CD1c-positive myeloid dendritic cell (primary cell): ENCODE results near the gene GALNT6.
"Not testable (repeated sequence)": the region's sequence is repeated elsewhere in the genome, so short reads cannot be mapped to it uniquely, and the experiment has no call there.

Experiments used
- DNase-seq: peaks from one replicate; pipeline ENCODE4 v3.0.0-alpha.2; 2016; ENCODE audit errors: extremely low spot score

The GALNT6 gene

DNA sequence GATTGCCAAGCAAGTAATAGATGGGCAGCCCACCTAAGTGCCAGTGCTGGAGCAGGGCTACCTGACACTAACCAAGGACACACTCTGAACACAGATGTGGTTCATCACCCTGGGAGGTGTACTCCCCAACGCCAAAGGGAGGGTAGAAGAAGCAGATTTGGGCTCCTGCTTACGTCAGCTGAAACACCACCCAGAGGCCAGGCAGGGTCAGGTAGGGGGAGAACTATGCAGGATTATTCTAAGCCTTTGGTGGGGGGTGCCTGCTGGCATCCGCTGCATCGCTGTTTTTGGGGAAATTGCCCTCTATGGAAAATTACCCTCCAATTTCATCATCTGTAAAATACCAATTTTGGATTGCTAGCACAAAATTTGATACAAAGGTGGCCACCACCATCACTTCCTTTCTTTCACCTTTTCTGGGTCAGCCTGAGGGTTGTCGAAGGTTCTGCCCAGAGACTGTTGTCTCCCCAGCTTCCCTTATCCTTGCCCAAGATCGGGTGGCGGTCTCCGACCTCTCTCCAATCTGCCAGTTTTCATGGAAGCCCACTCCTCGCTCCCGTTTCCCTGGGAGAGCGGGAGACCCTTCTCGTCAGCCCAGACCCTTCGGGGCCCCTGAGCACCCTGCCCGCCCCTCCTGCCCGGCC is 67.8 kb downstream of the GALNT6 start:
- DNase-seq: peak; percentile 29

DNA sequence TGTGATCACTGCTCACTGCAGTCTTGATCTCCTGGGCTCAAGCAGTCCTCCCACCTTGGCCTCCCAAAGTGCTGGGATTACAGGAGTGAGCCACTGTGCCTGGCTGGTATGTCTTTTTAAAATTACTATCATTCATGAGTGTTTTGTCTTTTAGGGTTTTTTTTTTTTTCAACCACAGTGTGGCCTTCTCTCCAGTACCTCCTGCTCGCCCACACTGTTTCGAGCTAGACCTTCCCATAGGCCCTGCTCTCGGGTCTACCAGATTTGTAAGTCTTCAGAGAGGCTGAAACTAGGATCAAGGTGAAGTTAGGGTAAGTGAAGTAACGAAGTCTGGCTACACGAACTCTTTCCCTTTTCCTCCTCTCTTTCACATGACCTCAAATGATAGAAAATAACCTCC is 68.8 kb downstream of the GALNT6 start:
- peak; percentile 40 for DNase-seq

DNA sequence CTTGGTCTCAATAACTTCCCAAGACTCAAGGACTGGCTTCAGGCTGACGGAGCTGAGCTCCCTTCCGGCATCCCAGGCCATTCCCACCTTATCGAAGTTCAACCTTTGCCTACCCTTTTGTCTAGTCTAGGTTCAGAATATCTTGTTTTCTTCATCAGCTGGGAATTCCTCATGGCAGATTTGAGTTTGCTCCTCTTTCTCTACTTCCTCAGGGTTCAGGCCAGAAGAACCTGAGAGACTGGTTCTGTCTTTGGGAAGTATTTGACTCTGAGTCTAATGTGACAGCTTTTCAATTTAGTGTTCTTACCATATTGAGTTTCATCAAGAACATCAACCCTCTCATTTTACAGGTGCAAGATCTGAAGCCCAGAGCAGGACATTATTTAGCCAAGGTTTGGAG is 69.3 kb downstream of the GALNT6 start:
- DNase-seq: no peak

DNA sequence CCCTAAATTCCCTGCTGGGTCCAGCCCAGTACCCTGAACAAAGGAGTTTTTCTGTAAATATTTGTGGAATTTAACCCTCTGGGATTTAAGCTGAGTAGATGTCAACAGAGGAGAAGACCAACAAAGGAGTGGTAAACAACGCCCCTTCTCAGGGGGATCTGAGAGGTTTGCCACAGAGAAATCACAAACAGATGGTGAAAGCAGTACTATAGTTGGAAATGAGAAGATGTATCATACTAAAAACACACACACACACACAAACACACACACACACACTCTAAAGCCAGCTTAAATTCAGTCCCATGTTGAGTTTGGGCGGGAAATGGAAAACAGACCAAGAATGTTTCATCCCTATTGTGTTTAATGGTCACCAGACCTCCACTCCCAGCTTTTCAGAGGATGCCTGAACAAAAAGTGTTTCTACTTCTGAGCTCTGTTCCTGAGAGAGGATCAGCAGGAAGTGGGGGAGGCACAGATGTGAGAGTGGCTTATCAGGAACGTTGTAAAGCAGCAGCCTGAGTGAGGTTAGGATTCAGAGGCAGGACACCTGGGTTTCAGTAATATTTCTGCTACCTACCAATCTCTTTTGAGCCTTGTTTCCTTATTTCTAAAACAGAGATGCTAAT is 70.4 kb downstream of the GALNT6 start:
- DNase-seq: no peak

DNA sequence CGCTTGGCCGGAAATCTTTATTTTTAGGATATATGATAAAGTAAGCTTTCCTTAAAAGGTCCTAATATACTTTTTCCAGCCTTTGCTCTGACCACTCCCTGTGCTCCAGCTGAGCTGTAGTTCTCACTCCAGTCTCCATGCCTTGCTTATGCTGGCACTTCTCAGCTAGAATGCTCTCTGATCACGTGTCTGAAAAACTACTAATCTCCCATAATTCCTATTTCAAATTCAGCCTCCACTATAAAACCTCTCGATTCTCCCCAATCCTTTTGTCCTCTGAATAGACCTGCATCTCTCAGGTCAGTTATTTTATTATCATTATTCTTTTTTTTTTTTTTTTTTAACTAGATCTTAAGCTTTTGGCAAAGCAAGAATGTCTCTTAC is 70.9 kb downstream of the GALNT6 start:
- DNase-seq: no peak

DNA sequence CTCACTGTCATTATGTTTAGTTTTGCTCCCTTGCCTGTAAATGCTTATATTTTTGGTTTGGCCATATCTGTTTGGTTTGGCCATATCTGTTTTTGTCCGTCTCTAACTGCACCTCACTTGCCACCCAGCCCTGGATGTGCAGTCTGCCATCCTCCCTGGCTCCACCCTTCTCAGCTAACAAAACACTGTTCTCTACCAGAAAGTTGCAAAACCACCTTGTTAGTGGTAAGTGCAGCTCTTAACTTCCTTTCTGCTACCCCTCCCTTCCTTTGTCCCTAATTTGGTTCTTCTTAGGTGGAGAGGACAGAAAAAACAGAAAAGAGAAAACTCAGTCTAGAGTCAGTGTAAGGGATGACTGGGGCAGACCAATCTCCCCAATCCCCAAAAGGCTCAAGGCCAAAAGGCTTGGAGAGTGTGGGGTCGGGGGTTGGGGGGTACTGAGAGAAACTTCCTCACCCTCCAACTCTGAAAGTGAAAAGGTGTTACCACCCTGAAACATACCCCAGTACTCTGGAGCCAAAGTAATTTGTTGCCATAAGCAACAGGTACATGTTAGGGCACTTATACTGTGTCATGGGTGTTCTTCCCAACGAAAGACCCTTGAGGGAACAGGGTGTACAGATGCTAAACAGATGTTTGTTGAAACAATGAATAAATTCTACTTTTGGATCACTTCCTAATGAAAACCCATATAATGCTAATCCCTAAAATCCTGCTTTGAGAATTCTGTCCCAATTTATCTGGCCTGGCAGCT is 72.2 kb downstream of the GALNT6 start:
- DNase-seq: peak; percentile 31

DNA sequence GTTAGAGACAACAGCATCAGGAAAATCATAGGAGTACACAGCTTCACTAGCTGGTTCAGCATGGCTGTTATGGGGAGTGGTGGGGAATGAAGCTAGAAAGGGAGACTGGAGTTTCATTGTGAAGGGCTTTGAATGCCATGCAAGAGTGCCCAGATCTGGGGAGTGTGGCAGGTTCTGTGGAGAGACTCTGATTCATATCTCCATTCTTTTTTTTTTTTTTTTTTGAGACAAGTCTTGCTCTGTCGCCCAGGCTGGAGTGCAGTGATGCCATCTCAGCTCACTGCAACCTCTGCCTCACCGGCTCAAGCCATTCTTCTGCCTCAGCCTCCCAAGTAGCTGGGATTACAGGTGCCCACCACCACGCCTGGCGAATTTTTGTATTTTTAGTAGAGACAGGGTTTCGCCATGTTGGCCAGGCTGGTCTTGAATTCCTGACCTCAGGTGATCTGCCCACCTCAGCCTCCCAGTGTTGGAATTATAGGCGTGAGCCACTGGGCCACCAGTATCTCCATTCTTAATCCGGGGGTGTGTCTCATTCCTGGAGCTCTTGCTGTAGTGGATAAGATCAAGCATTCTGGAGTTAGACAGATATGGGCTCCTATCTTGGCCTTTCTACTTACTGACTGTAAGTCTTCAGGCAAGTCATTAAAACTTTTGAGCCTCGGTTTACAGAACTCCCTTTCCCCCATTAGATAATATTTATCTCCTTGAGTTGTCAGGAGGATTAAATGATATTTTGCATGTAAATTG is 73.0 kb downstream of the GALNT6 start:
- DNase-seq: not testable (repeated sequence)

DNA sequence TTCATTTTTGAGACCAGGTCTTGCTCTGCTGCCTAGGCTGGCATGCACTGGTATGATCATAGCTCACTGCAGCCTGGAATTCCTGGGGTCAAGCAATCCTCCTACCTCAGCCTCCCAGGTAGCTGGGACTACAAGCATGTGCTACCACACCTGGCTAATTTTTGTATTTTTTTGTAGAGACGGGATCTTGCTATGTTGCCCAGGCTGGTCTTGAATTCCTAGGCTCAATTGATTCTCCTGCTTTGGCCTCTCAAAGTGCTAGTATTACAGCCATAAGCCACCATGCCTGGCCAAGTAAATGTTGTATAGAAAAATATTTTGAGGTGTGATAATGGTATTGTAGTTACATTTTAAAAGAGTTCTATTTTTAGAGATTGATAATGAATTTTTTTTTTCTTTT is 79.8 kb downstream of the GALNT6 start:
- no peak for DNase-seq

DNA sequence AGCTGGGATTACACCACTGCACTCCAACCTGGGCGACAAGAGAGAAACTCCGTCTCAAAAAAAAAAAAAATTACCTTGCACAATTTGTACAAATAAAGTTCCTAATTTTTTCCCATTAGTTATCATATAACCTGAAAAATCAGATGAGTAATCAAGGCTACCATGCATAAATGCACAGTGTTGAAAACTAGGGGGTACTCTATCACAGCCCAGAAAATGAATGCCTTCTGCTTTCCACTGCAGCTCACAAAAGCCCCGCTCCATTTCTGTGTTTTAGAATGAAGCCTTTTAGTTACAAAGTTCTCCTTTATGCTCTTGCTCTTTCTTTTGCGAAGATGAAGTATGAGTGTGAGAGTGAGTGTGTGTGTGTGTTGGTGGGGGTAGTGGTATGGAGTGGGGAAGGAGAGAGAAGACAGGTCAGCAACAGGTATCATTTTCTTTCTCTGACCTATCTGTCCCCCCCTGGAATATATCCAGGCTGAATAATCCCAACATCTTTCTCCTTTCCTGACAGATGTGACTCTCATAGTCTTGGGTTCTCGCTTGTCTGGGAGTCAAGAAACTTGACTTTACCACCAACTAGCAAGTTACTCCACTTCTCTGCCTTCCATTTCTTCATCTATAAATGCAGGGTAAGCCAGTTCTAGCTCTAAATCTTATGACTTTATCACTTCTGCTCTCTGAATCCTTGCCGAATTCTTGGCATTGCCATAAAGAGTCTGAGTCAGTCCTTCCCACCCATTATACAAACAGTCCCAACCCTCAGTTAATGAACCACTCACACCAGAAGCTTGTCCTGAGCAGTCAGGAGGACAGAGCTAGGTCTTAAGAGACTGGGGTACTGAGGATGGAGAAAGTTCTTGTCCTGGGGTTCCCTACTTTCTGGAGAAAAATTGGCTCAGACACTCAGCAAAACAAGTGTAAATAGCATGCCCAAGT is 83.3 kb downstream of the GALNT6 start:
- no peak for DNase-seq

DNA sequence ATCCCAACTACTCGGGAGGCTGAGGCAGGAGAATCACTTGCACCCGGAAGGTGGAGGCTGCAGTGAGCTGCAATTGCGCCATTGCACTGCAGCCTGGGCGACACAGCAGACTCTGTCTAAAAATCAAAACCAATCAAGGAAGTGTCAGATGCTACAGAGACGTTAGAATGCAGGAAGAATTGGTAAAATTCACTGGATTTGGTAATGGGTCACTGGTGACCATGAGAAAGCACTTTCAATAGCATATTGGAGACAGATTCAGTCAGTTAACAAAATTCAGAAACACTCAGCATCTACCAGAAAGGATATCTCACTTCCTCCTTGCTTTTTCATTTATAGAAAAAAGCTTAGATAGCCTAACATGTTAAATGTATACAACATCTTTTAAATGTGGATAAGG is 84.7 kb downstream of the GALNT6 start:
- DNase-seq: peak; percentile 17
